CD4-positive, alpha-beta T cell treated with Interleukin-17A for 1 hour (primary cell): ENCODE data around the gene LNX2.

Source experiments
- DNase-seq: peaks from one replicate; pipeline ENCODE4 v3.0.0-alpha.2; 2020

The LNX2 gene

DNA sequence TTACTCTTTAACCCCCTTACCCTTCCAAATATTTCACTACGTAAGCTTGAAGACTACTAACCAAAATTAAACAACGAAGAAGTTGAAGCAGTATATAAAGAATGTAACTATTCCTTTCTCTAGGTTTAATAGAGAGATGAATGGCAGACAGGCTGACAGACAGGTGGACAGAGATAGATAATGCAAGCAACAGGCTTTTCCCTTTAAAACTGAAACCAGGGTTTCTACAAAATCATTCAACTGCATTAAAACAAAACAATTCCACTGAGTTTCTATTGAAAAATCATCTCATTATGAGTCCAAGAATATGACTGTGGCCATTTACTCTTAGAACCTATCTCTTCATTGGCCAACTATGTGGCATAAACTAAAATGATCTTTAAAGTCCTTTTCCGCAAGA, 15.2 kb downstream of the LNX2 start:
- no peak for DNase-seq

DNA sequence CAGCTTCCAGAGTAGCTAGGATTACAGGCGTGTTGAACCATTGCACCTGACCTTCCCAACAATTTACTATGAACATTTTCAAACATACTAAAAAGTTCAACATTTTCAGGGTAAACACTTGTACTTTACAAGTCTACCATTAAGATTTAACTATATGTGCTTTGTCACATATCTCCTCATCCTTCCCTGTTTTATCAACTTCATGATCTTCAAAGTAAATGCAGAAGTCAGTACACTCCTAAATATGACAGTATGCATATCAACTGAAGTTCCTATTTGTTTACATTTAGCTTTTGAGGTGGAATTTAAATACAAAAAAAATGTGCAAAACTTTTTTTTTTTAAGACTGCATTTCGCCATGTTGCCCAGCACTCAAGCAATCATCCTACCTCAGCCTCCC, 18.5 kb downstream of the LNX2 start:
- DNase-seq = no peak

DNA sequence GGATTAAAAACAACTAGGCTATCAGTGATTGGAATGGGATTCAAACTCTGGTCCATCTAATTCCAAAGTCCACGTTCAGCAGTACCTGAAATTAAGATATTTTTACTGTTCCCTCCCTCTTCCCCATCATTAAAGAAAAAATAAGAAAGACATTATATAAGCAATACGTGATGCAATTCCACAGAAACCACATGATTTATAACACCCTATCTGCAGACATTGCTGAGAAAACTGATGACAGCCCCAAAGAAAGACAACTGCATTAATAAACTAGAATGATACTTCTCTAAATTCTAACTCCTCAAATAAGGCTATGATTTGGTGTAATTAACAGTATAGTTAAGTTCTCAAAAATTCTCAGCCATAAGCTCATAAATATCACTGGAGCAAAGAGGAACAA, 19.1 kb downstream of the LNX2 start:
- no peak for DNase-seq

DNA sequence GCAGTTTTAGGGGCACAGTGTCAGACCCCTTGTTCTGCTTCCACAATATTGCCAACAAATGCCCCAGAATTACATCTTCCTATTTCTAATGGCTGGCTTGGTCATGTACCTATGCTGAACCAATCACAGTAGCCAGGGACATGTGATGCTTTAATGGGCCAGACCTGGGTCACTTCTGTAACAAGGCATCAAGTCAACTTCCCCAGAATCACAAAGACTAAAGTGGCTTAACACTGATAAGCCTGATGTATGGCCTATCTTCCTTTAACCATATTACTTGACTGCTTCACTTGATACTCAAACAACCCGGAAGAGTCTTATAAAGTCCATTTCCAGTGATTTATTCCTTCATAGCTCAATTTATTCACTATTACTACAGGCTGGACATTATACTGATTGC, 19.6 kb downstream of the LNX2 start:
- DNase-seq = no peak

DNA sequence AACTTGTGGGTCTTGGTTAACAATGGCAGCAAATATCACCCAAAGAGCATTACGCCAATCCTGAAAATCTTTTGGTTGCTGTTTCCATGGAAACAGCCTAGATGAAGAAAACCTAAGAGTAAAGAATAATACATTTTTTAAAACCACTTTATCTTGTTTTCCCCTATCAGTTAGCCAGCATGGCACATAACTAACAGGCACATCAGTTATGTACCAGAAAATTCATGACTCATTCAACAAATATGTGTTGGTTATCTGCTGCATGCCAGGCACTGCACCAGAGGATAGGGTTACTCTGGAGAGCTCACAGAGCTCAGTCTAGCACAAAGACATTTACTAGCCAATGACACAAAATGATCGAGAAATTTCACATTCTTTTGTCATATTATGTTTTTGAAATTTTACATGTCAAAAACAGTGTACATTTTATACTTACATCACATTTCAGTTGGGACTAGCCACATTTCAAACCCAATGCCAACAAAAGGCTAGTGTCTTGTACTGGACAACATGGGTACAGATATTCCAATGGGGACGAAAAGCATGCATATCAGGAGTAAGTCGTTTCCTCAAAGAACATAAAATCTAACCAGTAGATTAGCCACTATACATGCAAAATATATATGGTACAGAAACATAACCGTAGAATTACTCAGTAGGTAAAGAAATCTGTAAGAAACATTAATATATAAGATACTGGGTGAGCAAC, 20.3 kb downstream of the LNX2 start:
- DNase-seq = no peak

DNA sequence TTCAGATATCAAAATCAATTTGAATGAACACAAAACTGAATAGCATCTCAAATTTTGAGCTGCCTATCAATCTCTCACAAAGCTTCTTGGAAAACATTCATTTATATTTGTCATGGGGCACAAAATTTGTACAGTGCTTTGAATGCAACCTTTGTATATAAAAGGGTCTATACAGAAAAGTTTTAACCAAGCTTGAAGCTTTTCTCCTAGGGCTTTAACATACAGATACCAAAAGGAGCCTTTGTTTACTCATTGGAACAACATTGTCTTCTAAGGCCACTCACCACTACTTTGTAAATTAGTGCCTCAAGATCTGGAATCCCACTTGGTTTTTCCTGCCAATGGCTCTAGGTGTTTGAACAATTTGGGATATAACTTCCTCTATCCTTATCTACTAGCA, 21.2 kb downstream of the LNX2 start:
- no peak for DNase-seq

DNA sequence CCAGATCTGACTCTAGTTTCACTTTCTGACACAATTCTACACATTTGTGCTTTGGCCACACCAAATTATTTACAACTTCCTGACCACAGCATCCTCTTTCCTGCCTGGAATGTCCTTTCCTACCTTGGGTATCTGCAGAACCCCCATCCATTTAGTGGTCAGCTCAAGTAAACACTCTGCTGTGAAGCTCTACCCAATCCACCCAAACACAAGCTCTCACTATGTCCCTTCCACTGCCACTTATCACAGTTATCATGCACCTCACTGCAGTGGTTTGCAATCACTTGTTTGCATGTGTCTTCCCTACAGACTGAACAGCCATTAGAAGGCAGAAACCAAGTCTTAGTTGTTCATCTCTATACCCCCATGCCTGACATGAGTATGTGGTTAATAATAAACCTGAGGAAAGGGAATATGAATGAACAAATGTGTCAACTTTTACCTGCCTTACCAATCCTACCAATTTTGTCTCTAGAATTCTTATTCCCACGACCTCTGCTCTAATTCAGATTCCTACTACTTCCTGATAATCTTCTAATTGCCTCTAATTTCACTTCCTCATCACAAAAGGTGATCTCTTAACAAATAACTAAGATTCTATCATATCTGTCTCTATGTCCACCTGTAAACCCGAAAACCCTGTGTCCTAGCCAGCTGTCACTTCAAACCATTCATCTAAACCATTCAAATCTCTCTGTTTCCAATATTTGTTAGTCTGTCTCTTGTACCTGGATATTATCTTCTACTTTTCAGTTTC, 25.1 kb downstream of the LNX2 start:
- DNase-seq = no peak

DNA sequence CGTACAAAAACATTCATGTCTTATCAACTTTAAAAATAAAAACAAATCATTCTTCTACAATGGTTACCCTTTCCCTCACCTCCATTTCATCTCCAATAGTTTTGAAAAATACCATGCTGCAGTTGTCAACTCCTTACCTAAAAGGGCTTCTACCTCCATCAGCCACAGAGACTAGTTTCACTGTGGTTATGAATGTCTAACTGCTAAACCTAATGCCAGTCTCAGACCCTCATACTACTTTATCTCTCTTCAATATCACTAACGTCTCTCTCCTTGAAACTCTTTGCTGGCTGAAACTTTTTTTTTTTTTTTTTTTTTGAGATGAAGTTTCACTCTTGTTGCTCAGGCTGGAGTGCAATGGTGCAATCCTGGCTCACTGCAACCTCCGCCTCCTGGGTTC, 27.1 kb downstream of the LNX2 start:
- DNase-seq = no peak

DNA sequence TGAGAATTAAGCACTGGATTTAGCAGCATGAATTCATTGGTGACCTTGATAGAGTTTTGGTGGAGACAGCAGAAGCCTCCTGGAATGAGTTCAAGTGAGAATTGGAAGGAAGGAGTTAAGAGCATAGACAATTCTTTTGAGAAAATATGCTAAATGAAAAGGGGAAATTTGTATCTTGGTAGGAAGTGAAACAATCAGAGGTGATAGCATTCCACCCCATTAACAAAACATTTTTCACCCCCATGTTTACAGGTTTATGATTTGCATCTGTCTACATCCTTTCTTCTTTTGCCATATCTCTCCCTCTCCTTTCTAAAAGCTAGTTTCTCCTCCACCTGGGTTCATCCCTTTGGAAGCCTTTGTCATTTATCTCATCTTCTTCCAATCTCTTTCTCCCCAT, 27.5 kb downstream of the LNX2 start:
- no peak for DNase-seq

DNA sequence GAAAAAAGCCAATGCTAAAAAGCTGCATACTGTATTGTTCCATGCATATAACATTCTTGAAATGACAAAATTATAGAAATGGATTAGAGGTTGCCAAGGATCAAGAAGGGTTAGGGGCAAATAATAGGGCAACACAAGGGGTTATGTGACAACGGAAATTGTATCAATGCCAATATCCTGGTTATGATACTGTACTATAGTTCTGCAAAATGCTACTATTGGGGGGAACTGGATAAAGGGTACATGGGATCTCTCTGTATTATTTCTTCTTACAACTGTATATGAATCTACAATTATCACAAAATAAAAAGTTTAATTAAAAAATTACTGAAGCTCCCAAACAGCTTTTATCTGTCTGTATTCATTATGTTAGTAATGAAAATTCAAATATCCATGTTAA, 31.9 kb downstream of the LNX2 start:
- no peak for DNase-seq

DNA sequence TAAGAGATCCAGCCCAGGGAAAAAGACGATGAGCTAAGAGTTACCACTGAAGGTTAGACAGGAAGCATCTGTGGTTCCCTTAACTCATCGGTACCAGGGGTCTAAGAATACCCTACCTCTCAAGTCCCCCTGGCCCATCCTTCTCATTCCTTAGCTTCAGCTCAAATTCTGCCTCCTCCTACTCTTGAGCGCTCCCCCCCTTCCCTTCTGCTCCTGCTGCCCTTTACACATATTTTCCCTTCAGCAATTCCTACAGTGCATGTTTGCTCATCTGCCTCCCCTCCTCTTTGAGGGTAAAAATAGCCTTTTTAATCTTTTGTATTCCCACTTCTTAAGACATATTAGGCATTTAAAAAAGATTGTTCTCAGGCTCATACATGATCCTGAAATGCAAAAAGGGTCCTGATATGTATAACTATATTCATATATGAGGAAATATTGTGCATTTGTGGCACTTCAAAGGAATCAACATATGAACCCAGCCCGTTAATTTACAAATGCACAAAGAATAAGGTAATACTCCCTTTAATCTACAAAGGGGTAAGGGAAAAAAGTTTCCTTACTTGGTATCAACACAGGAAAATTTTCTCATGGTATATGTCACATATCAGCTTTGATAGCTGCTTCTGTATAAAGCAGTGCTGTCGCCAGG, 33.1 kb downstream of the LNX2 start:
- no peak for DNase-seq

DNA sequence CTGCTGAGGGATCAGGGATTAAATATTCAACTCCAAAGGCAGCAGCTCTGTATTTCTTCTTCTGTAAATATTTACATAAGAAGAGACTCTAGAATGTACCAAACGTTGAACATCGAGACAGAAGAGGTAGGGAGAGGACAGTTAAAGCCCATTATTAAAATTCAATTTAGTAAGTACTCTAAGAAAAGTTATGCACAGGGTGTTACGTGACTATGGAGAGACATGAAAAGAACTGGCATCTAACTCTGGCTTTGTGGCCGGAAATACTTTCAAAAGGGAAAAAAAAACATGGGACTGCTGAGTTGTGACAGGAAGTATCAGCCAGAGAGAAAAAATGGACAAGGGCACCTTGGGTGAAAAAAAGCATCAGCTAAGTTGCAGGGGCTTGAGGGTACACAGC, 36.7 kb downstream of the LNX2 start:
- DNase-seq = no peak

DNA sequence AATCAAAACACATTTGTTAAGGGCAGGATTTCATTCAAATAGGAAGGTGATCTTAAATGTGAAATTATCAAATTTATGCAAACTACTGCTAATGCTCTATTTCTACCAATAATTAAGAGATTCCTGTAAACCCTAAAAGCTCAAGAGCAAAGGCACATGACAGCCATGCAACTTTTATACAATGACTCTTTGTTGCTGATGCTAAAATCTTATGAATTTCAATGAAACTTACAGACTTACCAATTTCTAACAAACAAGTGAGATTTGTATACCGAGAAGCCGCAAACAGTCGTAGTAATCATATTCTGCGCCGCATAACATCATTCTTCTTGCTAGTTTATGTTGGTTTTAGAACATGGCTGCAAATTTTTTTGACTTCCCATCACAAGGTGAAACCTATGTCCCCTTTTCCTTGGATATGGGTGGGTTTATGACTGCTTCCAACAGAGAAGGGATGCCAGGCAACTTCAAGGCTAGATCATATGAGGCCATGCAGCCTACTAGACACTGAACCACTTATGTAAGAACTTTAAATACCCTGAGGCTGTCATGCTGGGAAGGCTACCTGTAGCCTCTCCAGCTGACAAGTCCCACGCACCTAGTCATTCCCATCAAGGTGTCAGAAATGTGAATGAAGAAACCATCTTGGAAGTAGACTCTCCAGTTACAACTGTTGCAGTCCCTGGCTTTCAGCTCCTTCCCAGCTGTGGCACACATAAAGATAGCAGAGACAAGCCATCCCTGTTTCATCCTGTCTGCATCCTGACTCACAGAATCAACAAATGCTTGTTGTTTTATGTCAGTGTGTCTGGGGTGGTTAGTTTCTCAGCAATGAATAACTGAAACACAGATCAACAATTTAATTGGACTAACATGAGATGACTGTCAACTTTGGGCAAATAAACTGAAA, 42.0 kb downstream of the LNX2 start:
- no peak for DNase-seq

DNA sequence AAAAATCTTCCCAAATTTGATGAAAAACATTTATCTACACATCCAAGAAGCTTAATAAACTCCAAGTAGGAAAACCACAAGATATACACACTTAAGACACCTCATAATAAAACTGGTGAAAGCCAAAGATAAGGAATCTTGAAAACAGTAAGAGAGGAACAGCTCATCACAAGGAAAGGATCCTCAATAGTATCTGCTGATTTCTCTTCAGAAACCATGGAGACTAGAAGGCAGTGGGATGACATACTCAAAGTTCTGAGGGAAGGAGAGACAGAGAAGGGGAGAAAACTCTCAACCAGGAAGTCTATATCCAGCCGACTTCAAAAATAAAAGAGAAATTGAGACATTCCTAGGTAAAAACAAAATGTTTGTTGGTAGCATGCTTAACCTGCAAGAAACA, 45.7 kb downstream of the LNX2 start:
- DNase-seq = no peak

DNA sequence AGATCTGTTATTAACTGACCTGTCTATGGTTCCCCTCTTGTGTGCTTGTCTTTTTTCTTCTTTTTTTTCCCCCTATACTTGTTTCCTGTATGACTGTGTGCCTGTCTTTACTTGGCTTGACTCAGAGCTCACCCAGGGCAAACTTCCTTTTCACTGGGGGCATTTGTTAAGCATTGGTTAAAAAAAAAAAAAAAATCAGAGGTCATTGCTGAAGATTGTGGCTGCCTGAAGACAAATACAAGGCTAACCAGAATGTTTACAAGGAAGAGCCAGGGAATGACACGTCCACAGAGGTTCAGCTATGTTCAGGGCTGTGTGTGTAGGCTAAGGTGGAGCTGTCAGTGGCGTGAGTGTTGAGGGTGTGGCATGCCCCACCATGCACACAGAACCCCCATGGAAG, 47.1 kb downstream of the LNX2 start:
- DNase-seq = no peak

DNA sequence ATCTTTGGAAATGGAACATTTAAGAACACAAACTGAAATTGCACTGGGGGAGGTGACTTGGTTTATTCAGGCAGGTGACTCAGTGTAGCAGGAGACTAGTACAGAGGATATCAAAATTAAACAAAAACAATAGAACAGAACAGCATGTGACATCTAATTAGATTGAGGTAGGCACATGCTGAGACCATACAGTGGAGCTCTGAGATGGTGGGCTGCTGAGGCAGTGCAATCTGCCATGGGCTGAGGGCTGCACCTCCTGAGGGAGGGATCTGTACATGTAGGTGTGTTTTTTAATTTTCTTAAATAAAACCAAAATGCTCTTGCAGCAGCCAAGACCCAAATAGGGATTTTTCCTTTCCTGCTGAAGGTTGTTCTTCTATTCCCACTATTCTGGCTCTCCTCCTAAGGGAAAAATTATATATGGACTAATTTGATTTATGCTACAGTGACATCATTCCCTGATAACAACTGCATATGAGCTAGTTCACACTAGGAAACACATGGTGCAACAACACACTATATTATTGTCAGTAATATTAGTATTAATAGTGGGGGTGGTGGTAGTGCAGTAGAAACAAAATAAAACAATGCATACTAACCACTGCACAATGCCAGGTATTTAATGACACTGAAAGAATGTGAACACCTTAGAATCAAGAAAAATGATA, 48.0 kb downstream of the LNX2 start:
- no peak for DNase-seq

DNA sequence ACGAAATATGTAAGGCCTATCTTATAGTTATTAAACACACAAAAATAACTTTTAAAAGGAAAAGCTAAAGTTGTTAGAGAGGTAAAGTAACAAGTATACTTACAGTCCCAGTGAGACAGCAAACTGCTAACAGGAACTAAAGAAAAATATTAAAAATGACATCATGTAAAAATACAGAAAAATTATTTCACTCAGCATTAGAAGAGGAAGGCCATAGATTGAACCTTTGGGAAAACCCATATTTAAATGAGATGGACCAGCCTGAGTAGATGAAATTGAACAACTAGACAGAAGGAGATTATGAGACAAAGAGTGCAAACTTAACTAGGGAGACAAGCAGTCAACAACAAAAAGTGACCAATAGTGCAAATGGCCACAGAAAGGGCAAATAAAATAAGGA, 49.4 kb downstream of the LNX2 start:
- no peak for DNase-seq

DNA sequence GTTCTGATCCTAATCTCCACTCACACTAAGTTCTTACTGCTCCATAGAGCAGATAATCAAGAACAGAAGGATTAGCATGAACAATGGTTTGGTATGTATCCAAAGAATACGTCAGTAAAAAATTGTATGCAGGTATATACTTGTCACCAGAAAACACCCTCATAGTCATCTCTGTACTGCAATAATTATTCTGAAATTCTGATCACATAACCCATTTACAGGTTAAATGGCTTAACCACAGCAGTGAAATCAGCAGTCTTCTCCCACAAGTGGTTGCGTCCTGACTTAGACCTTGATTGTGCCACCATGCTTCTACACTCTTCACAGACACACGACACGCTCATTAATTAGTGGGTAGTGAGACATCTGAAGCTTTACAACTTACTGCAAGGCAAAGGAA, 50.9 kb downstream of the LNX2 start:
- no peak for DNase-seq

DNA sequence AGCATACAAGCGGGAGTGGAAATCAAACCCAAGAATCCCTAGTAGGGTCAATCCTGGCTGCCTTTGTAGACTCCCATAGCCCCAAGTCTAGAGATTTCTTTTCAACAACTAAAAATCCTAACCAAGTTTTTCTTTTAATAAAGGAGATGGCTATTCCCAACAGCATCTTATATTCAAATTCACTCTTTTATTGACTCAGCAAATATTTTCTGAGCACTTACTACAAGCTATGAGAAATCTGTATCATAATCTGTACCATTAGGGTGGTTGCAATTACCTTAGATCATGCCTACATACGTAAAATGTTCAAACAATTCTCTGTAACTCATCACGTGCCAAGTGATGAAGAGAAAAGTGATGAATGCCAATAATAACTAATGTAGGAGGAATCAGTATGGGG, 54.5 kb downstream of the LNX2 start:
- DNase-seq = no peak

DNA sequence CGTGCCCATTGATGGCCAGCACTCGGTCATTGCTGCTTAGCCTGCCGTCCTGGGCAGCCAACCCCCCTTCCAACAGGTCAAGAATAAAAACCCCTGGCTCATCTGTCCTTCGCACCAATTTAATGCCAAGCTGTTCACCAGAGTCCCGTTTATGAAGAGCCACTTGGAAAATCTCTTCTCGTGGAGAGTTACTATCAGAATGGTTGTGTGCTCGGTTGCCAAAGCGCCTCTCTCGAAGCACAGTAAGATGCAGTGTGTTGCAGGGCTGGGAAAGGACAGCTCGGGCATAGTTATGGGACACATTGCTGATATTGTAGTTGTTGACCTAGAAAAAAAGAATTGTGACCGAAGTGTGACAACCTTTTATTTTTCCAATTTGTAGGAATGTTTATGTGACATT, 57.9 kb downstream of the LNX2 start:
- DNase-seq = no peak

DNA sequence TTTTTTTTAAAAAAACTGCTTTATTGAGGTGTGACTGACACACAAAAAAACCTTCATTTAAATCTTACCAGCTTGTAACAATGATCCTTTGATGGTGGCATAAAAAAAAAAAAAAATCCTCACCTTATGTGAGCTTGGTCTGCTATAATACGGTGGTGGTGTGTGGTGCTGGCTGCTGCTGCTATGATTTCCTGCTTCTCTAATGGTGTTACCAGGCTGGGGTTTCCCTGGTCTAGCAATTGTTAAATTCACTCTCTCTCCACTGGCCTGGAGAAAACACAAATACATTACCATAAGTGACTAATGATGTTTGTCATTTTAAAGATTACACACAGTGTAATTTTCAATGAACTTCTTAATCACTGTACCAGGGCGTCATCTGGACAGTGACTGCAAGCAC, 60.6 kb downstream of the LNX2 start:
- peak; percentile 49 for DNase-seq

DNA sequence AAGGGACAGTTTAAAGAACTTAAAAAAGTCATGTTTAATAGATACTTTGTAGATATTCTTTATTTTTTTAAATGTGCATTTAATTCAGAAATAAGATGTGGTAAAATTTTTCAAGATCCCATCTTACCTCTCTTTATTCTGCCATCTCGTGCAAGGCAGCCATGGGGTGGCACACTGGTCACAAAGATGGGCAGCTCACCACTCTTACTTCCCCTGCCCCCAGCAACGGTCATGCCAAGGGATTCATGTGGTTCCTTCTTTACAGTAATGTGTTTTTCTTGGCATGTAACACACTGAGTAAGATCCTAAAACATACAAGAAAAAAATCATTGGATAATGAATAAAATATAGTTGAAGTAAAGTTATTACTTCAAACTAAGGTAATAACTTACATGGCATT, 64.2 kb downstream of the LNX2 start:
- DNase-seq = no peak

DNA sequence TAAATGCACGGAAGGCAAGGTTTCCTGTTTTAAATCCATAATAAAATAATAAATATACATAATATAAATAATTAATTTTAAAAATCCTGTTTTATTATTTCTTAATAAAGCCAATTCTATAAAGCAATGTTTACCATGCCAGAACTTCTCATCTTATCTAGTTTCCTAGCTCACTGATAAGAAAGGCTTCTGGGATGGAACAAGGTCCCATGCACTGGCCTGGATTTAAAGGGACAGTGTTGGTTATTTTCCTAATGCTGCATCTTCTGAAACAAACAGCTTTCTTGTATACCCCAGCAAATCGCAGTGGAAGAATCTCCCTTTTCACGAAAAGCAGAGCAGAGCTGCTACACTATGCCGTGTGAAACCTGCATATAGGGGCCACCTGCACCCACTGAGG, 68.8 kb downstream of the LNX2 start:
- DNase-seq = no peak
